CD1c-positive myeloid dendritic cell (primary cell): ENCODE results near the gene KCTD14.
"Not testable (repeated sequence)": the region's sequence is repeated elsewhere in the genome, so short reads cannot be mapped to it uniquely, and the experiment has no call there.

Experiments used
- DNase-seq: peaks from one replicate; pipeline ENCODE4 v3.0.0-alpha.2; 2016; ENCODE audit errors: extremely low spot score

KCTD14 gene, protein sequence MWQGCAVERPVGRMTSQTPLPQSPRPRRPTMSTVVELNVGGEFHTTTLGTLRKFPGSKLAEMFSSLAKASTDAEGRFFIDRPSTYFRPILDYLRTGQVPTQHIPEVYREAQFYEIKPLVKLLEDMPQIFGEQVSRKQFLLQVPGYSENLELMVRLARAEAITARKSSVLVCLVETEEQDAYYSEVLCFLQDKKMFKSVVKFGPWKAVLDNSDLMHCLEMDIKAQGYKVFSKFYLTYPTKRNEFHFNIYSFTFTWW

DNA sequence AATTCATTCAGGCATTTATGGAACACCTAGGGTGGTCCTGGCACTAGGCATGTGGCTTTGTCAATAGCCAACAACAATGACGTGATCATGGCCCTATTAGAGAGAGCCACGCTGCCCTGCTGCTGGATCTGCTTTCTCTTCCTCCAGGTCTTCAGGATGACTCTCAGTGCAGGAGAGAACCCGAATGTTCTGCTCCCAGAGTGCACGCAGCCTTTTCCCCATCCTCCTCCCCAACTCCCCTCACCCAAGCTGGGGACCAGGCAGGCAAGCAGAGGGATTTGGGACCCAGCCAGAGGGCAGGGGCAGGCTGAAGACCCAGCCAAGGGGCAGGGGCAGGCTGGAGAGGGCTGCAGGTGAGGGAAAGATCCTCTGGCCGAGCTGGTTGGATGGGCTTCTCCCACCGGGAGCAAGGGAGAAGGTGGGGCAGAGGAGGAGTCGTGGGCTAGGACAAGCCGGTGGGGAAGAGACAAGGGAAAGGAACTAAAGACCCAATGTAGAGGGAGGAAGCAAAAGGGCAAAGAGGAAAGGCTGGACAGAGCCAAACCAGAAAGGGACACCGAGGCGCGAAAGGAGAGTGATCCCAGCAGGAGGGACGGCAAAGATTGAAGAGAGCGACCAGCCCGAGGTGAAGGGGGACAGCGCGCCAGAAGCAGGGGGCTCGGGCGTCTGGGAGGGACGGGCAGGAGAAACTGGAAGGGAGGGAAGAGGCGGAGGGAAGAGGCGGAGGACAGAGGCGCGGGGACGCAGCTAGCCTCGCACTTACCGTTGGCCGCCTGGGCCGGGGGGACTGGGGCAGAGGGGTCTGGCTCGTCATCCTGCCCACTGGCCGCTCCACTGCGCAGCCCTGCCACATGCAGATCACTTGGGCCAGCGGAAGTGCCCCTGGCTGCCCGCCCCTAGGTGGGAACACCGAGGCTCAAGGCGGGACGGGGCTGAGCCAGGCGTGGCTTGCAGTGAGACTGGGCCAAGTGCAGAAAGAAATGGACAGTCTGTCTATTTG lies at the start of gene KCTD14:
KCTD14 (minus strand) TSS at position 880 of the 1,000 bp plus-strand sequence; CDS start at position 853, 27 bp downstream.
- no peak for DNase-seq

DNA sequence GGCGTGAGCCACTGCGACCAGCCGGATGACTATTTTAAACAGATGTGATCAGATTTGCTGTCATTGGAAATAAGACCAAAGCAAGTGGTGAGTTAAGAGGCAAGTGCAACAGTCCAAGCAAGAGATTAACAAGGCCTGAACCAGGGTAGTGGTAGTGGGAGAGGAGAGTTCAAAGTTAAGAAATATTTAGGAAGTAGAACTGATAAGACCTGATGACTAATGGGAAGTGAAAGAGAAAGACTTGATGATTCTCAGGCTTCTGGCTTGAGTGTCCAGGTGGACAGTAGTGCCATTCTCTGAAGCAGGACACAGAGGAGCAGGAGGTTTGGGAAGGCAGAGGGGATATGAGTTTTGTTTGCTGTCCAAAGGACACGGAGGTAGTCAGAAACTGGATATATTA lies 49.4 kb upstream of the KCTD14 start:
- DNase-seq: peak; percentile 9

DNA sequence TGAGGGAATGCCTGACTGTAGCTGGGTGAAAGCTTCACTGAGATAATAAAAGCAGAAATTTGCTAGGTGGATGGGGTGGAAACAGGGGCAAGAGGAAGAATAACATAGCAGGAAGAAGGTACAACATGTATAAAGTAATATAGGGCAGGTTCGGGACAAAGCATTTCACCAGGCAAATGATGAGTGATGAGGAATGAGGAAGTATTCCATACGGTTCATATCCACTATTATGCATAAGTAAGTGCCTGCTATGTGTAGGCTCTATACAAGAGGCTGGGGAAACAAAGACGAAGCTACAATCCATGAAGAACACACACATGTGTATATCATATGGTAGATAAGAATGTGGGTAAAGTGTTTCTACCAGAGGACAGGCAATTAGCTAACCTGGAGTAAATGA lies 48.6 kb upstream of the KCTD14 start:
- DNase-seq: no peak

DNA sequence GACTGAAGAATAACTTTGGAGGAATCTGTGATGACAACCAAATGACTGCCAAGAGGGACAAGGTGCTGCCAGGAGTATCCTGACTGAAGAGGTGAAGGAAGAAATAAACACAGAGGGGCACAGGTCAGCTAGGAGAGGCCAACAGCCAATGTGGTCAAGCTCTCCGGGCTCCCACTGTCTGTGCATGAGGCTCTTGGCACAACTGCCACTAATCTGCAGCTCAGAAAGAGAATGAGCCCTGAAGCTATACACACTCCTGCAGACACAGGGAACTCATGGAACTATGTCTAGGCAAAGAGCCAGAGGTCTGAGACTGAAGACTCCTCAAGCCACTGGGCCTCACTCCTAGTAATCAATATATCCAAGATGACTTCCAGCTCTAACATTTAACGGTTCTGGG lies 47.5 kb upstream of the KCTD14 start:
- no peak for DNase-seq

DNA sequence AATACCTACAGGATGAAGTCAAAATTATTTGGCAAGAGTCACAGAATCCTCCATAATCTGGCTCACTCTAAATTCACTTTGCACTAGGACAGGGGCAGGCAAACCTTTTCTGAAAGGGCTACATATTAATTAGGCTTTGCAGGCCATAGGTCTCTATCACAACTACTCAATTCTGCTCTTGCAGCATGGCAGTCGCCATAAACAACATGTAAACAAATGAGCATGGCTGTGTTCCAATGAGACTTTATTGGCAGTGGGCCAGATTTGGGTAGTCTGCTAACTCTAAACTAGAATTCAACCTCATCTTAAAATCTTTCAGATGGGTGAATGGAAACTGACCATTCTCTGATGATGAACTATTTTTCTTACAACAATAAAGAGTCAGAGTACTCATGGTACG lies 46.4 kb upstream of the KCTD14 start:
- DNase-seq: no peak

DNA sequence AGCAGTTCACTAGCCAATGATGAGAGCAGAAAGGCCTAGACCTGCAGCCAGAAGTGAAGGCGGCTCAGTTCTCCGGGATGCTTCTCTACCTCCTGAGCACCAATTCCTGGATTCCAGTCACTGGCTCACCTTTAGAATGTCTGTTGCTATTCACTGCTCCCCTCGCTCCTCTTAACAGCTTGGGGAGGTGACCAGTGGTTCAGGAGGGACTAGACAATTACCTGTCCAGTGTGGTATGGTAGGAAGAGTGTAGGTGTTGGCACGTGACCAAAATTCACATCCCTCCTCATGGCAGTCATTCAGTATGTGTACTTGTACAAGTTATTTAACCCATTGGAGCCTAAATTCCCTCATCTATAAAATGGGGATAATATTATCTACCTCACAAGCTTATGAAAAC lies 44.6 kb upstream of the KCTD14 start:
- DNase-seq: no peak

DNA sequence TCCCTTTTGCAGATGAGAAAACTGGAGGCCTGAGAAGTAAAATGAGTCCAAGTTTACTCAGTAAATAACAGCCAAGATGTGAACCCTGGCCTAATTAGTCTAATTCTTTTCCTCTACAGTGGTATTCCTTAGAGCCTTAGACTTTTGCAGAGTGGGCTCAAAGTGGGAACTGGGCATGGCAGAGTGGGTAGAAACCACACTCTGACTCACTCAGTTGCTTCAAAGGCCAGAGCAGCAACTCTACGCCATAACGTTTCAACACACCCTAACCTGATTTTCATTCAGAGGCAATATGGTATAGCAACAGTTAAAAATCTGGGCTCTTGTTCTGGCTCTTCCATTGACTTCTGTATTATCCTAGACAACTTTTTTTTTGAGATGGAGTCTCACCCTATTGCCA lies 43.4 kb upstream of the KCTD14 start:
- peak; percentile 64 for DNase-seq

DNA sequence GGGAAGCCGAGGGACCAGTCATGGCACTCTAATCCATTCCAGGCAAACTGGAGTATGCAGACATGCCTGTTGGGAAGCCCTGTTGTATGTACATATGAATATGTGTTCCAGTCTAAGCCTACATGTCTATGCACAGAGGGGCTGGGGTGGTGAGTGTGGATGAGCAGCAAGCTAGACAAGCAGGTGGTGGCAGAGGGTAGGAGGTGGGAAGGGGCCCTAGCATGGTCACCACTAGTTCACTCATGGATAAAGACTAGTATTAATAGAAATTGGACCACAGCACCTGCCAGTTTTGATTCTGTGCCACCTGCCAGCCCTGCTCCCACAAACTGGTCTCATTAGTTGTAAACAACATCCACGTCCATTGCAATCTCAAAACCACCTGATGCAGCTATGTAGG lies 42.1 kb upstream of the KCTD14 start:
- DNase-seq: no peak

DNA sequence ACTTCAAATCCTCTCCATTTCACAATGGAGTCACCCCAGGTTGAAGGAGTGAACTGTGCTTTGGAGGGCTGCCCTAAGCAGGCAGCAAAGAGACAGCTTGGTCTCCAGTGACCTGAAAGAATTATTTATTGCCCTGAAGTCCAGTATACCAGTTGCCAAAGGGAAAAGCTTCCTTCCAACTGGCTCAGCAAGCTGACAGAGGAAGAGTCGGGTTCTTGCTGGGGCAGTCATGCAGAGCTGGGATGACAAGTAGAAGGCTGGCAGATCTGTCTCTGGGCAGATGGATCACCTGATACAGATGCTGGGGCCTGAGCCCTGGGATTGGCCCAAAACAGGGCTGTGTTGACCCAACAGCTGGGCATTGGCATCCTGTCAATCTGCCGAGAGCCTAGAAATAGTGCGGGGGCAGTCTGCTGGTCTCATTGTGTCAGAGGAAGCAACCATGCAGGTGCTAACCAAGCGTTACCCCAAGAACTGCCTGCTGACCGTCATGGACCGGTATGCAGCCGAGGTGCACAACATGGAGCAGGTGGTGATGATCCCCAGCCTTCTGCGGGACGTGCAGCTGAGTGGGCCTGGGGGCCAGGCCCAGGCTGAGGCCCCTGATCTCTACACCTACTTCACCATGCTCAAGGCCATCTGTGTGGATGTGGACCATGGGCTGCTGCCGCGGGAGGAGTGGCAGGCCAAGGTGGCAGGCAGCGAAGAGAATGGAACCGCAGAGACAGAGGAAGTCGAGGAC lies 40.5 kb upstream of the KCTD14 start, which contains the start of gene THRSP:
THRSP (plus strand) TSS at position 422 of the 742 bp plus-strand sequence; CDS start at position 443, 21 bp downstream.
- no peak for DNase-seq

DNA sequence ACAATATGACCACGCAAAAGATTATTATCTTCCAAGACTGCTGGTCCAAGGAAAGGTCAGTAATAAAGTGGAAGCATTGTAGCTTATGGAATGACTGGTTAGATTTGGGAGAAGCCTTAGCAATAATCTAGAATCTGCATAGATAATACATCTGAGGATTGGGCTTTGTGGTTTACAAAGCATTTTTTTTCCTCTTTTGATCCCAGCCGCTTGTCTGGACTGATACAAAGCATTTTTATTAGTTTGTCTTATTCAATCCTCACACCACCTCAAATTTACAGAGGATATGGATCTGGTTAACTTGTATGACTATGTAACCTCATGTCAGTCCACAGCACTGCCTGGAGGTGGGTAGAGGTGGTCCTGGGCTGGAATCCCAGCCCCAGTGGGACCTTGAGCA lies 39.6 kb upstream of the KCTD14 start:
- DNase-seq: no peak

DNA sequence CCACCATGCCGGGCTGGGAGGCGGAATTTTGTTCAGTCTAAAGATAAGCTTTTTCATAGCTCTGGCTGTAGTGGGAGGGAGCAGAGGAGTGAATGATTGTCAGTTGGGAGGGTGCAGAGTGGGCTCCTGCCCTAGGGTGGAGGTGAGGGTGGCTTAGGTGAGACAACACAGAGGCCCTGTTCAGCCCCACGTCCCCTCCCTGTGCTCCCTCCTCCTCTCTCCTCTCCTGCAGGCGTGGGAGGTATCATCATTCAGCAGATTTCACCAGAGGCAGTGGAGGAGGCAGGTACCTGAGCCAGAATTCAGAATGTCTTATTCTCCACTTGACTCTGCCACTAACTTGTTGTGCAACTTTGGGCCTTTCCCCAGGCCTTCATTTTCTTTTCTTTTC lies 38.8 kb upstream of the KCTD14 start:
- DNase-seq: no peak

DNA sequence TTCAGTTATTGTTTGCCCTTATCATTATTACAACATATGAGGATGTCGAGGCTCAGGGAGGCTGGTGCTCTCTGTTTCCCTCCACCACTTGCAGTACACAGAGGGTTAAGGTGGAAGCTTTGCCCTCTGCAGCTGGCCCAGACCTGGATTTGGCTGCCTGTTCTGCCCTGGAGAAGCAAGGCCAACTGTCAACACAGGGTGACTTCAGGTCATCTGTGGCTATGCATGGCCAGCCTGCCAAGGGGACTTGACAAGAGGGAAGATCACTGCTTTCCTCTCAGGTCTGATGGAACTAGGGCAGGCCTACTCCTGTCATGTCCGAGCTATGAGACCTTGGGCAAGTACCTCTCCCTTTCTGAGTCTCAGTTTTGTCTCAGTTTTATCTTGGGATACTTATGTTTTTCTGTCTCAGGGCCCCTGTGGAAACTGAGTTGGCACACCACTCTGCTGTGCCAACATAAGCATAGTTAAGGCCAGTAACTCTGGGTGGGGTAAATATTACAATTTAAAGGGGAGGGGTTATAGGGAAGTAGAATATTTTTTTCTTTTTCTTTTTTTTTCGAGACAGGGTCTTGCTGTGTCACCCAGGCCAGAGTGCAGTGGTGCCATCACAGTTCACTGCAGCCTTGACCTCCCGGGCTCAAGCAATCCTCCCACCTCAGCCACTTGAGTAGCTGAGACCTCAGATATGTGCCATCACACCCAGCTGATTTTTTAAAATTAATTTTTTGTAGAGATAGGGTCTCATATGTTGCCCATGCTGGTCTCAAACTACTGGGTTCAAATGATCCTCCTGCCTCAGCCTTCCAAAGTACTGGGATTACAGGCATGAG lies 38.2 kb upstream of the KCTD14 start:
- DNase-seq: no peak

DNA sequence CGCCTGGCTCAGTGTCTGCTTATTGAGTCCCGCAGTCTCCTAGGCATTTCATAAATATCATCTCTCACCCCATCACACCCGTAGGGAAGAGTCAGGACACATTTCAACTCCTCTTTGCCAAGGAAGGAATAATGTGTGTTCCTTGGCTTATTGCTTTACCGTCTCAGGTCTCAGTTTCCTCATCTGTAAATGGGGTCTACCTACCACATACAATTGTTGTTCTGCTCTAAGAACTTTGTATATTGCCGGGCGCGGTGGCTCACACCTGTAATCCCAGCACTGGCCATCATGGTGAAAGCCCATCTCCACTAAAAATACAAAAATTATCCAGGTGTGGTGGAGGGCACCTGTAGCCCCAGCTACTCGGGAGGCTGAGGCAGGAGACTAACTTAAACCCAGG lies 37.5 kb upstream of the KCTD14 start:
- no peak for DNase-seq

DNA sequence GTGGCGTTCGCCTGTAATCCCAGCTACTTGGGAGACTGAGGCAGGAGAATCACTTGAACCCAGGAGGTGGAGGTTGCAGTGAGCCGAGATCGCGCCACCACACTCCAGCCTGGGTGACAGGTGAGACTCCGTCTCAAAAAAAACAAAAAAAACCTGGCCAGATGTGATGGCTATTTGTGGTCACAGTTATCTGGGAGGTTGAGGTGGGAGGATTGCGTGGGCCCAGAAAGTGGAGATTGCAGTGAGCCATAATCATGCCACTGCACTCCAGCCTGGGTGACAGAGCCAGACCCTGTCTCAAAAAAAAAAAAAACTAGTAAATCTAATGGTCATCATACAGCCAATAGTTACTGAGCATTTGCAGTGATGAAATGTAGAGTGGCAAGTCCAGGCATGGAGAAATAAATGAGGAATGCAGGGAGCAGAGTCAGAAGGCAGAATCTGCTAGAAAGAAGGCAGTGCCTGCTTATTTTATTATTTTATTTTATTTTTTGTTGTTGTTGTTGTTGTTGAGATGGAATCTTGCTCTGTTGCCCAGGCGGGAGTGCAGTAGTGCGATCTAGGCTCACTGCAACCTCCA lies 36.8 kb upstream of the KCTD14 start:
- DNase-seq: not testable (repeated sequence)

DNA sequence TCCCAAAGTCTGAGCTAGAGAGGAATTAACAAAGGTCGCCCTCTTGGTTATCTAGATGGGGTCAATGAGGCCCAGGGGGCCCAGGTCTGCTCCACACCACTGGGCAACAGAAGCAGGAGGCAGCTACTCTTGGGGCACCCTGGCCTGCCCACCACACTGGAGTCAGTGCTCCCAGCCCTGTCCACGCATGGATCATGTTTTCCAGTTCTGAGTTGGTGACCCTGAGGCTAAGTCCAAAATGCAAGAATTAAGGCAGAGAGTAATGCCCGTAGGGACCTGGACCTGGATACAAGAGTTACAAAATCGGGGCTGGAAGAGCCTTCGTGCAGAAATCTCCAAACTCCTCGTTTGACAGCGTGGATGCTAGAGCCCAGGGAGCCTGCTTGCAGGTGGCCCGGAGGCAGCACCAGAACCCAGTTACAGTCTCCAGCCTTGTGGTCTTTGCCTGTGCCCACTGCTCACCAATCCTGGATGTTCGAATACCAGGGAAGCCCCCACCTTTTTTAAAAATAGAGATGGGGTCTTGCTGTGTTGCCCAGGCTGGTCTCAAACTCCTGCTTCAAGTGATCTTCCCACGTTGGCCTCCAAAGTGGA lies 34.5 kb upstream of the KCTD14 start:
- no peak for DNase-seq

DNA sequence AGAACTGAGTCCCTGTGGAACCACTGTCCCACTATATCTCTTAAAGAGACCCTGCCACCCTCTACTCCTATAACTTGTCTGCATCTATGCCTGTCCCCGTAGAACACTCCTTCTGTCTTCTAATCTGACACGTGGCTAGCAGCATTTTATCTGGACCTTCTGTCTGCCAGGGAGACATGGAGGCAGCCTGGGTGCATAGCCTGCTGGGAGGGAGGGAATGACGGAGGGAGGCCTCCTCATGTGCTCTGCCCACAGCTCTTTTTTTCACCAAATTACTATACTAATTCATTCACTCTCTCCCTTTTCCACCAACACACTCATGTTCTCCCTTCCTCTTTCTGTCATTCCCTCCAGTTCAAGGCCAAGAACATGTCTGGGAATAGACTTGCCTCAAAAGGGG lies 33.0 kb upstream of the KCTD14 start:
- DNase-seq: no peak

DNA sequence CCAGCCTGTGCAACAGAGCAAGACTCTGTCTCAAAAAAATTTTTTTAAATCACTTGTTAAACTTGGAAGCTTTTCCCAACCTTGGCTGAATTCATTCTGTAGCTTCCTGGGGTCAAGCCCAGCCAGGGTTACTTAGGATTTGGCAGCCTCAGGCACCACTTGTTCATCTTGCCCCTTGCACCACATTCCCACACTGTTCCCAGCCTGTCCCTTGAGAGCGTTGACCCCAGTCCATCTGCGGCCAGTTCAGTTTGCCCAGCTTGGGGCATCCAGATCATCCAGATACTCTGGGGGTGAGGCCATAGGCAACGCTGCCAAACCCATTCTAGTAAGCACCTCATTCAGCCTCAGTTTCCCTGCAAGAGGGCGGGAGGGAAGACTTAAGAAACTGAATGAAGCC lies 31.9 kb upstream of the KCTD14 start:
- DNase-seq: no peak

DNA sequence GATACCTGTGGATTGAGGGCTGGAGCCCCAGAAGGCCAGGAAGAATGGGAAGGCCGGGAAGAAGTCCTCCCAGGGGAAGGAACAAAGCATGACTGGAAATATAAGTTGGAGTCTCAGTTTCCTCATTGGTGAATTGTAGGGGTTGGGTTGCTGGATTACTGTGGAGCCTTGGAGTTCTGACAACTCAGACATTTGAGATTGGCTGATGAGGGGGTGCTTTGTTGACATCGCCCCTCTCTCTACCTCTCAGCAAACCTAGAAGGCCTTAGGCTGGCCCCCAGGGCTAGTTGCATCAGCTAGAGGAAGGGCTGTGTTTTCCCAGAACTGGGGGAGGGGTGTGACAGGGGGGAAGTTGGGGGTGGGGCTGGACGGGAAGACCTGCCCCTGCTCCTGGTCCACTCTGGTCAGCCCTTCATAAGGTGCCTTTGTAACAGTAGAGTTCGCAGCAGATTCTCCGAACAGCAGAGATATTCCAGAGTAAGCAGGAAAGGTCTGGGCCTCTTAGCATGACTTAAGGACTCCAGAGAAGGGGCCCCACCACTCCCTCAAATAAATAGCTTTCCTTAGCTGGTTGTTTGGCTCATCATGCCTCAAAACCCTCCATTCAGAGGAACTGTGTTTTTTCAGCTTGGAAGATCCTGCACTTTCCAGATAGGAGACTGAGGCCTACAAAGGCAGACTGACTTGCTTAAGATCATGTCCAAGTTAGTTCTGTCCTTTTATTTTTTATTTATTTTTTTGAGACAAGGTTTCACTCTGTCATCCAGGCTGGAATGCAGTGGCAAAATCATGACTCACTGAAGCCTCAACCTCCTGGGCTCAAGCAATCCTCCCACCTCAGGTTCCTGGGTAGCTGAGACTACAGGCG lies 28.1 kb upstream of the KCTD14 start:
- no peak for DNase-seq

DNA sequence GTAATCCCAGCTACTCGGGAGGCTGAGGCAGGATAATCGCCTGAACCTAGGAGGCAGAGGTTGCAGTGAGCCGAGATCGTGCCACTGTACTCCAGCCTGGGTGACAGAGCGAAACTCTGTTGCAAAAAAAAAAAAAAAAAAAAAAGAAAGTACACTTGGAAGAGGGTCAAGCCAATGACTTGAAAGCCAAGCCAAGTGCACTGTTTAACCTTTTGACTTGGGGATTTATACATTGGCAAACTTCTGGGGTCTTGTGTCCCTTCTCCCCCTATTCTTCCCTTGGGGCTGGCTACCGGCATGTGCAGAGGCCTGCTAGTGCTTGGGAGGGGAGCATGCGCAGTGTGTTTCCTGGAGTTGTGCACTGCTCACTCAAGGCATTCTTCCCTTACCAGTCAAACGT lies 26.3 kb upstream of the KCTD14 start:
- DNase-seq: no peak

DNA sequence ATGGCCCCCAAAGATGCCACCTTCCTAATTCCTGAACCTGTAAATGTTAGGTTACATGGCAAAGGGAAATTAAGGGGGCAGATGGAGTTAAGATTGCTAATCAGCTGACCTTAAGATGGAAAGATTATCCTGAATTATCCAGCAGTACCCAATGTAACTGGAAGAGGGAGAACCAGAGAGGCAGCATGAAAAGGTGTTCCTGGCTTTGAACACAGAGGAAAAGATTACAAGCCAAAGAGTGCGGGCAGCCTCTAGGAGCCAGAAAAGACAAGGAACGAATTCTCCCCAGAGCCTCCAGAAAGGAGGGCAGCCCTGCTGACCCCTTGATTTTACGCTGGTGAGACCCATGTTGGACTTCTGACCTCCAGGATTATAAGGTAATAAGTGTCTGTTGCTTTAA lies 25.5 kb upstream of the KCTD14 start:
- no peak for DNase-seq
